GM12878 (cell line): ENCODE data around the gene SLX4IP.

Experiments
- BRCA1 ChIP-seq: IDR thresholded peaks from 2 replicates; pipeline ENCODE4 v1.6.1; 2011; ENCODE audit warnings: low read depth, low read length, improper control_type of control experiment
- EP300 ChIP-seq, 2 experiments: fragments of 150-350 bp in 1 of 2; IDR thresholded peaks; 2 replicates each; pipeline ENCODE4 v1.6.1; 2011 to 2012; ENCODE audit warnings: low read depth in 2 of 2, low read length in 2 of 2, borderline replicate concordance in 1 of 2, improper control_type of control experiment in 1 of 2, inconsistent platforms in 1 of 2; ENCODE audit not compliant: control insufficient read depth in 1 of 2
- JUNB ChIP-seq: IDR thresholded peaks from 2 replicates; pipeline ENCODE4 v1.6.1; 2016; ENCODE audit warnings: antibody characterized with exemption, mild to moderate bottlenecking
- MTA3 ChIP-seq: IDR thresholded peaks from 2 replicates; pipeline ENCODE4 v1.6.1; 2012; ENCODE audit warnings: low read length, inconsistent platforms, borderline replicate concordance
- NBN ChIP-seq: fragments of 450-650 bp; IDR thresholded peaks from 2 replicates; pipeline ENCODE4 v1.6.1; 2016
- POLR2A ChIP-seq: IDR thresholded peaks from 2 replicates; pipeline ENCODE4 v1.6.1; 2011; ENCODE audit warnings: low read depth, mild to moderate bottlenecking, low read length
- SIN3A ChIP-seq: IDR thresholded peaks from 2 replicates; pipeline ENCODE4 v1.6.1; 2012; ENCODE audit warnings: low read depth, low read length, improper control_type of control experiment
- SMC3 ChIP-seq: IDR thresholded peaks from 2 replicates; pipeline ENCODE4 v1.6.1; 2011; ENCODE audit warnings: low read length, improper control_type of control experiment, borderline replicate concordance
- TCF7 ChIP-seq: IDR thresholded peaks from 2 replicates; pipeline ENCODE4 v1.6.1; 2014; ENCODE audit warnings: antibody characterized with exemption, borderline replicate concordance
- ZZZ3 ChIP-seq: IDR thresholded peaks from 2 replicates; pipeline ENCODE4 v1.6.1; 2011; ENCODE audit warnings: low read depth; ENCODE audit not compliant: control insufficient read depth, insufficient read length
- TF ChIP-seq, protein P1 (sequence below): IDR thresholded peaks from 2 replicates; pipeline ENCODE4 v1.6.1; 2012; ENCODE audit warnings: low read depth, low read length, improper control_type of control experiment
- TF ChIP-seq, protein P2 (sequence below), 3 experiments: IDR thresholded peaks in 2 of 3; conservative IDR thresholded peaks in 1 of 3; 2 replicates each; pipeline ENCODE4 v1.5.1; 2011; ENCODE audit warnings: low read depth in 3 of 3, low read length in 3 of 3, mild to moderate bottlenecking in 3 of 3, control low read depth in 2 of 3, moderate library complexity in 2 of 3, inconsistent platforms in 1 of 3, mixed read lengths in 1 of 3; ENCODE audit not compliant: control insufficient read depth in 2 of 3, insufficient read depth in 1 of 3; ENCODE audit errors: extremely low read depth in 1 of 3
- TF ChIP-seq, protein P3 (sequence below): IDR thresholded peaks from 2 replicates; pipeline ENCODE4 v1.6.1; 2011; ENCODE audit warnings: low read depth, mild to moderate bottlenecking, low read length, moderate library complexity, borderline replicate concordance; ENCODE audit errors: extremely low read depth

DNA sequence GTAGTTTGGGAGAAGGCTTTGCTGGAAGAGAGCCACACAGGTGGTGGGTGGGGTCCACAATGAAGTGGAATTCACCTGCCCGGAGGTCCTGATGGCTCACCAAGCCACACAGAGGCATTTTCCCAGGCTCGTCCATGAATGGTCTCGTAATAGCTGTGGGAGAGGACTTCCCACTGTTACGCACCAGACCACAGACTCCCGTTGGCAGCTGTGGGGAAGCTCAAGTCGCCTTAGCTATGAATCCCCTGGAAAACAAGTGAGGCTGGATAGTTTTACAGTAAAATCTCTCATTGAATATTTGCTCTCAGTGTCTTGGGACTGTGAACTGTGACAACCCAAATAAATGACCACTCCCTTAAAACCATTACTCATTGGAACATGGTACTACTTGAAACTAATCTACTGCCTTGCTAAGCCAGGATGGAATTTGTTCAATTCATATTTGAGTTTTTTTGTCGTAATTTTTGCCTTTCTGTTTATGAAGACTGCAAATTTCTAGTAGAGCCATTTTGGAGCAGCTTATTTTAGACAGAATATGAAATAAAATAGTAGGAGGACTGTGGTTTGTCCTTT lies 159.3 kb downstream of the SLX4IP start:
- TF ChIP-seq NBN (no peak), MTA3 (no peak), EP300 (IDR thresholded peaks at IDR 0.05; ENCODE audit: borderline replicate concordance in 1 of 2, control insufficient read depth in 1 of 2, low read depth in 2 of 2, low read length in 2 of 2) (no peak), BRCA1 (no peak), SIN3A (no peak), TCF7 (no peak), ZZZ3 (no peak), JUNB (no peak), SMC3 (no peak), POLR2A (no peak)
- TF ChIP-seq, protein P1, sequence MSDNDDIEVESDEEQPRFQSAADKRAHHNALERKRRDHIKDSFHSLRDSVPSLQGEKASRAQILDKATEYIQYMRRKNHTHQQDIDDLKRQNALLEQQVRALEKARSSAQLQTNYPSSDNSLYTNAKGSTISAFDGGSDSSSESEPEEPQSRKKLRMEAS, result no peak
- TF ChIP-seq, protein P2, sequence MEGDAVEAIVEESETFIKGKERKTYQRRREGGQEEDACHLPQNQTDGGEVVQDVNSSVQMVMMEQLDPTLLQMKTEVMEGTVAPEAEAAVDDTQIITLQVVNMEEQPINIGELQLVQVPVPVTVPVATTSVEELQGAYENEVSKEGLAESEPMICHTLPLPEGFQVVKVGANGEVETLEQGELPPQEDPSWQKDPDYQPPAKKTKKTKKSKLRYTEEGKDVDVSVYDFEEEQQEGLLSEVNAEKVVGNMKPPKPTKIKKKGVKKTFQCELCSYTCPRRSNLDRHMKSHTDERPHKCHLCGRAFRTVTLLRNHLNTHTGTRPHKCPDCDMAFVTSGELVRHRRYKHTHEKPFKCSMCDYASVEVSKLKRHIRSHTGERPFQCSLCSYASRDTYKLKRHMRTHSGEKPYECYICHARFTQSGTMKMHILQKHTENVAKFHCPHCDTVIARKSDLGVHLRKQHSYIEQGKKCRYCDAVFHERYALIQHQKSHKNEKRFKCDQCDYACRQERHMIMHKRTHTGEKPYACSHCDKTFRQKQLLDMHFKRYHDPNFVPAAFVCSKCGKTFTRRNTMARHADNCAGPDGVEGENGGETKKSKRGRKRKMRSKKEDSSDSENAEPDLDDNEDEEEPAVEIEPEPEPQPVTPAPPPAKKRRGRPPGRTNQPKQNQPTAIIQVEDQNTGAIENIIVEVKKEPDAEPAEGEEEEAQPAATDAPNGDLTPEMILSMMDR (IDR thresholded peaks at IDR 0.05 in 2 of 3, conservative IDR thresholded peaks at IDR 0.05 in 1 of 3; ENCODE audit: control insufficient read depth in 2 of 3, extremely low read depth in 1 of 3, insufficient read depth in 1 of 3, low read depth in 3 of 3, low read length in 3 of 3), result no peak
- TF ChIP-seq, protein P3, sequence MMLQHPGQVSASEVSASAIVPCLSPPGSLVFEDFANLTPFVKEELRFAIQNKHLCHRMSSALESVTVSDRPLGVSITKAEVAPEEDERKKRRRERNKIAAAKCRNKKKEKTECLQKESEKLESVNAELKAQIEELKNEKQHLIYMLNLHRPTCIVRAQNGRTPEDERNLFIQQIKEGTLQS, result no peak
